Endodermal cell (in vitro differentiated cells): Measurements from ENCODE around the gene FRMPD2. TPM values are rescaled to one million over a fixed set of nuclear protein-coding genes. Genes with fewer than 3 reads are reported as not detected.

ENCODE experiments used
- DNase-seq: peaks from one replicate; pipeline ENCODE4 v3.0.0-alpha.2; 2017
- H3K27ac ChIP-seq: 2 replicates; pipeline ENCODE4 v1.5.1; 2013; ENCODE audit warnings: mild to moderate bottlenecking, low read depth, low read length, moderate library complexity
- H3K27me3 ChIP-seq: 2 replicates; pipeline ENCODE4 v1.6.1; 2013; ENCODE audit warnings: mild to moderate bottlenecking, low read length, moderate library complexity; ENCODE audit not compliant: insufficient read depth, control insufficient read depth, poor library complexity, severe bottlenecking
- H3K36me3 ChIP-seq: 2 replicates; pipeline ENCODE4 v1.7.0; 2013; ENCODE audit warnings: mild to moderate bottlenecking, low read length, moderate library complexity; ENCODE audit not compliant: control insufficient read depth, insufficient read depth
- H3K4me1 ChIP-seq: one replicate; pipeline ENCODE4 v1.7.0; 2013; ENCODE audit warnings: low read length; ENCODE audit not compliant: control insufficient read depth, insufficient read depth
- H3K4me3 ChIP-seq: 2 replicates; pipeline ENCODE4 v1.5.1; 2013; ENCODE audit warnings: mild to moderate bottlenecking, low read length, moderate library complexity
- H3K9ac ChIP-seq: 2 replicates; pipeline ENCODE4 v1.6.1; 2013; ENCODE audit warnings: mild to moderate bottlenecking, low read length, moderate library complexity; ENCODE audit not compliant: poor library complexity, severe bottlenecking; ENCODE audit errors: extremely low read depth
- H3K9me3 ChIP-seq: 2 replicates; pipeline ENCODE4 v1.6.1; 2013; ENCODE audit warnings: mild to moderate bottlenecking, low read length, moderate library complexity; ENCODE audit not compliant: control insufficient read depth
- H3K27ac Mint-ChIP-seq: 2 replicates; pipeline ENCODE4 v1.8.0; 2020; ENCODE audit warnings: mixed read lengths
- H3K27me3 Mint-ChIP-seq: 2 replicates; pipeline ENCODE4 v1.8.0; 2021; ENCODE audit warnings: mild to moderate bottlenecking, mixed read lengths; ENCODE audit not compliant: insufficient read depth
- H3K36me3 Mint-ChIP-seq: 2 replicates; pipeline ENCODE4 v1.8.0; 2020; ENCODE audit warnings: low read depth, mixed read lengths
- H3K4me1 Mint-ChIP-seq: 2 replicates; pipeline ENCODE4 v1.8.0; 2020; ENCODE audit warnings: mixed read lengths
- H3K4me3 Mint-ChIP-seq: 2 replicates; pipeline ENCODE4 v1.8.0; 2020; ENCODE audit warnings: mild to moderate bottlenecking, moderate library complexity, mixed read lengths
- H3K9me3 Mint-ChIP-seq: 2 replicates; pipeline ENCODE4 v1.8.0; 2020; ENCODE audit warnings: mild to moderate bottlenecking, mixed read lengths
- CTCF ChIP-seq: fragments of 200-600 bp; sonication (generic); conservative IDR thresholded peaks from 2 replicates; pipeline ENCODE4 v1.5.0; 2021; ENCODE audit warnings: antibody characterized with exemption, mild to moderate bottlenecking
- WGBS, 2 experiments: methylation state at CpG; one replicate each; pipeline versions ENCODE4 v1.1.5 to v1.1.7; 2013; ENCODE audit warnings: missing lambda C conversion rate in 2 of 2, mixed read lengths in 1 of 2; ENCODE audit not compliant: insufficient coverage in 1 of 2, insufficient read length in 1 of 2; 5-methylcytosine and 5-hydroxymethylcytosine counted together
- total RNA-seq, 2 donors: library from RNA; stranded (reverse); fragmentation: NEBNext Ultra II Directional in 1 of 2; extraction: Animal tissue kit (Norgen Biotek cat#: 25700) in 1 of 2; gene quantifications; 2 replicates in 1 of 2; 3 replicates in 1 of 2; pipeline ENCODE4 v1.2.1, GENCODE V29; 2021

The FRMPD2 gene
- total RNA-seq, 2 donors from 2014 or later: 0.44 to 1.5 TPM

DNA sequence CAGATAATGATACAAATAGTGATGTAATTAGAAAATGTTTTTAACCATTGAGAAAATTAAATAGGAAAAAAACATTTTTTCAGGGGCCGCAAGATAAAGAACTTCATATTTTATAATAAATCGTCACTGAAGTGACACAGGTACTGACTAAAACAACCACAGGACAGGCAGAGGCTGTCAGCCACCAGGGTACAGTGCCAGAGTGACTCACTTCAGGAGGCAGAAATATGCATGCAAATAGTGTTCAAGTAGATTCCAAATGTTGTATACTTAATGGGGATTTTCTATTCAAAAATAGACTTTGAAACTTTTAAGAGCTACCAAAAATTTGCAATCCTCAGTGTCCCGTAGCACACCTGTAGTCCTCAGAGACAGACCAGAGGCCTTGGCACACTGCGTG, 68.6 kb downstream of the FRMPD2 start:
- 93 to 100% methylated on average over 1 to 4 of the region's 4 CpGs for WGBS, 2 experiments
- no peak for TF ChIP-seq CTCF
- Mint-ChIP-seq H3K4me3 (no peak overlapping the region), H3K27me3 (peaks cover 75% of the 10 kb centered on the region), H3K36me3 (no peaks in the 10 kb centered on the region), H3K27ac (no peak overlapping the region), H3K4me1 (peaks cover 7% of the 10 kb centered on the region), H3K9me3 (no peaks in the 10 kb centered on the region)
- peaks cover 81% of the 10 kb centered on the region for H3K27me3 ChIP-seq
- no peak overlapping the region for H3K4me3 ChIP-seq
- DNase-seq: no peak
- no peak overlapping the region for H3K9ac ChIP-seq
- H3K36me3 ChIP-seq: no peaks in the 10 kb centered on the region
- H3K4me1 ChIP-seq: no peaks in the 10 kb centered on the region
- no peaks in the 10 kb centered on the region for H3K9me3 ChIP-seq
- no peak overlapping the region for H3K27ac ChIP-seq

GRCh38 chr10:48199580-48200377, 74.7 kb downstream of the FRMPD2 start:
- no peak for DNase-seq
- no peaks in the 10 kb centered on the region for H3K9me3 ChIP-seq
- H3K27me3 Mint-ChIP-seq: peaks cover 69% of the 10 kb centered on the region
- no peaks in the 10 kb centered on the region for H3K4me1 ChIP-seq
- H3K4me1 Mint-ChIP-seq: peaks cover 20% of the 10 kb centered on the region
- H3K27me3 ChIP-seq: peaks cover 82% of the 10 kb centered on the region
- no peak overlapping the region for H3K9ac ChIP-seq
- H3K4me3 ChIP-seq: no peak overlapping the region
- no peak overlapping the region for H3K27ac ChIP-seq
- H3K9me3 Mint-ChIP-seq: no peaks in the 10 kb centered on the region
- H3K4me3 Mint-ChIP-seq: no peak overlapping the region
- no peaks in the 10 kb centered on the region for H3K36me3 ChIP-seq
- no peak for TF ChIP-seq CTCF
- WGBS, 2 experiments: 85 to 90% methylated on average over 6 to 9 of the region's 9 CpGs
- H3K36me3 Mint-ChIP-seq: no peaks in the 10 kb centered on the region
- H3K27ac Mint-ChIP-seq: no peak overlapping the region

DNA sequence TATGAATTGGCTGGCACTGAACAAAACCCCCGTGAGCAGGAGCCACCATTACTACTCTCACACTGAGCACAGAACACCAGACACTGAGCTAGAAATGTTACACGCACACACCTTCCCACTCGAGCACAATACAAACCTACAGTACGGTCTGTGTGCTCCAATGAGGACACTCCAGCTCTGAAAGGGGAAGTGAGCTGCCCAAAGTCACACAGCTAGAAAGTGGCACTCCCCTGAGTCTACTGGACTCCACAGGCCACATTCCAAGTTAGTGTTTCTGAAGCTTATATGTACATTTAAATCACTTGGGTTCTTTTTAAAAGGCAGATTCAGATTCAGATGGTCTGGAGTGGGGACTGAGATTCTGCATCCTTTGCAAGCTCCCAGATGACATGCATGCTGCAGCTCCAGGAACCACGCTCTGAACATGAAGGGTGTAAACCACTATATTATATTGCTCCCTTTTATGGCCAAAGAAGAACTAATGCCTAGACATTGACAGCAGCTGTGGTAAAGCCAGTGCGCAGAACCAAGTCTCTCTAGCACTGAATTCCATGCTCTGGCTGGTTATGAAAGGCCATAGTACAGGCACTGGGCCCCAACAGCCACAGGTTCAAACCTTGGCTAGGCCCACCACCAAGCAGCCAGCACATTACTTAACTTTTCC, 77.1 kb downstream of the FRMPD2 start:
- peaks cover 8% of the 10 kb centered on the region for H3K4me1 ChIP-seq
- peaks cover 43% of the 10 kb centered on the region for H3K4me1 Mint-ChIP-seq
- no peak overlapping the region for H3K27ac ChIP-seq
- no peak for TF ChIP-seq CTCF
- no peaks in the 10 kb centered on the region for H3K36me3 Mint-ChIP-seq
- H3K27me3 ChIP-seq: peaks cover 64% of the 10 kb centered on the region
- DNase-seq: no peak
- no peaks in the 10 kb centered on the region for H3K9me3 ChIP-seq
- no peak overlapping the region for H3K9ac ChIP-seq
- no peak overlapping the region for H3K27ac Mint-ChIP-seq
- H3K36me3 ChIP-seq: no peaks in the 10 kb centered on the region
- 86 to 100% methylated on average over 4 to 6 of the region's 6 CpGs for WGBS, 2 experiments
- H3K9me3 Mint-ChIP-seq: no peaks in the 10 kb centered on the region
- no peak overlapping the region for H3K4me3 Mint-ChIP-seq
- no peak overlapping the region for H3K4me3 ChIP-seq
- H3K27me3 Mint-ChIP-seq: peaks cover 48% of the 10 kb centered on the region
